GM19240 (cell line): ENCODE measurements around the gene ZSCAN18.

Source experiments
- DNase-seq: peaks from one replicate; pipeline ENCODE4 v3.0.0; 2011; ENCODE audit warnings: low spot score; ENCODE audit not compliant: insufficient read length

The ZSCAN18 gene

GRCh38 chr19:58086825-58087710 lies 11.0 kb downstream of the ZSCAN18 start:
- DNase-seq, result no peak

- no peak for DNase-seq
Observed at GRCh38 chr19:58085348-58085875, 12.6 kb downstream of the ZSCAN18 start.

DNA sequence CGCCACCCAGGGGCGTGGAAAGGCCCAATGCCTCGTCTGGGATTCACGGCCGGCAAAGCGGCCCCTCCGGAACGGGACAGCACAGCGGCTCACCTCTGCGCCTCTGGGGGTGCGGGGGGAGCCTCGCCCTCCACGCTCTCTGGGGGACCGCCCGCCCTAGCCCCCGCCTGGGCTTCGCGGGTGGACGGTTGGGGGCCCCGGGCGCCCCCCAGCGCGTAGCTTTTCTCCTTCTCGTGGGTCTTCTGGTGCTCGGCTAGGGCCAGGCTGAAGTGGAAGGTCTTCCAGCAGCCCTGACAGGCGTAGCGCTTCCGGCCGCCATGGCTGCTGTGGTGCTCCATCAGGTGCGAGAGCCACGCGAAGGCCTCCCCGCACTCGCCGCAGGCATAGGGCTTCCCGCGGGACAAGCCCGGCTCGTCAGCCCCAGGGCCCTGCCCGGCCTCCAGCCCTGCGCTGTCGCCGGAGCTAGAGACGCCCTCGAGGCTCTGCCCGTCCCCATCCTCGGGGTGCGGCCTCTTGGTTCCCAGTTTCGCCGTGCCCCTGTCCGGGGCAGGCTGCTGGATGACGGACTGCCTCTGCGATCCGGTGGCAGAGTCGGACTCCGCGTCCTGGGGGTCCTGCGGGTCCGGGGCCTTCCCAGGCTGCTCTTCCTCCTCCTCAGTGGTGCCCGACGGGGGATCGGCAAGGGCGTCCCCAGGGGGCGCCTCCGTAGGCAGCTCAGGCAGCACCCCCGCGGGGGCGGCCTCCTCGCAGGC lies 13.3 kb downstream of the ZSCAN18 start:
- DNase-seq, result no peak

GRCh38 chr19:58083021-58083420 lies 15.0 kb downstream of the ZSCAN18 start:
- no peak for DNase-seq

GRCh38 chr19:58079792-58080191 lies 18.2 kb downstream of the ZSCAN18 start:
- DNase-seq, result no peak

DNA sequence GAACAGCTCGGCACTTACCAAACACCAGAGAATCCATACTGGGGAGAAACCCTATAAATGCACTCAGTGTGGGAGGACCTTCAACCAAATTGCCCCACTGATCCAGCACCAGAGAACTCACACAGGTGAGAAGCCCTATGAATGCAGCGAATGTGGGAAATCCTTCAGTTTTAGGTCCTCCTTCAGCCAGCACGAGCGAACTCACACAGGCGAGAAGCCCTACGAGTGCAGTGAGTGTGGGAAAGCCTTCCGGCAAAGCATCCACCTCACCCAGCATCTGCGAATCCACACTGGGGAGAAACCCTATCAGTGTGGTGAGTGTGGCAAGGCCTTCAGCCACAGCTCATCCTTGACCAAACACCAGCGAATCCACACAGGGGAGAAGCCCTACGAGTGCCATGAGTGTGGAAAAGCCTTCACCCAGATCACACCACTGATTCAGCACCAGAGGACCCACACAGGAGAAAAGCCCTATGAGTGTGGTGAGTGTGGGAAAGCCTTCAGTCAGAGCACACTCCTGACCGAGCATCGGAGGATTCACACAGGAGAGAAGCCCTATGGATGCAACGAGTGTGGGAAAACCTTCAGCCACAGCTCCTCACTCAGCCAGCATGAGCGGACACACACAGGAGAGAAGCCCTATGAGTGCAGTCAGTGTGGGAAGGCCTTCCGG lies 30.7 kb downstream of the ZSCAN18 start:
- DNase-seq, result no peak

GRCh38 chr19:58063712-58064111 lies 34.3 kb downstream of the ZSCAN18 start:
- no peak for DNase-seq

GRCh38 chr19:58060231-58060630 lies 37.8 kb downstream of the ZSCAN18 start:
- no peak for DNase-seq

- no peak for DNase-seq
Observed at GRCh38 chr19:58059671-58060078, 38.4 kb downstream of the ZSCAN18 start.

GRCh38 chr19:58059003-58059670 lies 38.9 kb downstream of the ZSCAN18 start, which contains the start of gene ZNF135:
Gene ZNF135, plus strand, starts transcription at chr19:58059282. Its CDS starts 721 bp downstream, at chr19:58060003.
- no peak for DNase-seq

- no peak for DNase-seq
Observed at GRCh38 chr19:58058467-58058866, 39.6 kb downstream of the ZSCAN18 start.

GRCh38 chr19:58056861-58057260 lies 41.2 kb downstream of the ZSCAN18 start:
- DNase-seq, result no peak

- no peak for DNase-seq
Observed at GRCh38 chr19:58056261-58056660, 41.8 kb downstream of the ZSCAN18 start.

DNA sequence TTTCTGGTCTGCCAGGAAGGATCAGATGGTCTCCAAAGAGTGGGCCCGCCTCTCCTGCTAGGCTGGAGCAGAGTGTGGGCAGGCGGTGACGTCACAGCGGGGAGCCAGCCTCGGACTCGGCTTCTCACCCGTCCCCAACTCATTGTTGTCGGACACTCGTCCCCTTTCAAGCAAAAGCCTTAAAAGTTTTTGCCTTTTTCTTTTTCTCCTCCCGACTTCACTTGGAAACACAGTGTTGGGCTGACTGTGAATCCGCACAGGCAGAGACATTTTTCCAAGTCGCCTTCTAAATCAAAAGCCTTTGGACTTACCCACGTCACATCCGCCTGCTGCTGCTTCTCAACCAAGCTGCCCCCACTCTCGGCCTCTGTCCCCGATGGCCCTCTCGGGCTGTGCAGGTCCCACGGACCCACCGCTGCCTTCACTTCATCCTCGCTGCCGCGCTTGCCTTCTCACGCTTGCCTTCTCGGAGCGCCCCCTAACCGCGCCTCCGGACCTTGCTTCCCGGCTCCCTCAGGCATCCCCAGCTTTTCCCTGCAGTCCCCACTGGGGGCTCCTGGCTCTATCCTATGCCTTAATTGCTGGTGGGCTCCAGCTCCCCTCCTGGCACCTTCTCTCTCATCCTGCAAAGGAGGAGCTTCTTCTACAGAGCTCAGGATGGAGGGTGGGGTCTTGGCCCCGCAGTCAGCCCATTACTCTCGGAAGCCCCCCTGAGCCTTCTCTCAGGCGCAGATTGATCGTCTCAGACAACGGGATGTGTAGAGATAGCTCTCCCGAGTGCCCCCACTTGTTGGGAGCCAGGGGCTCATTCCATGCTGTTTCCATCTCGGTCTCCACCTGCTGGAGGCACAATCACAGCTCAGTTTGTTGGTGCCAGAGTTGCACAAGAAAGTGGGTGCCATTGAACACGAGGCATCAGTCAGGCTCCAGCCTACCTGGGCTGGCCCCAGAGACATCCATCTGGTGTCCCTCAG lies 42.8 kb downstream of the ZSCAN18 start:
- no peak for DNase-seq

GRCh38 chr19:58053480-58054156 lies 44.4 kb downstream of the ZSCAN18 start:
- DNase-seq, result no peak

DNA sequence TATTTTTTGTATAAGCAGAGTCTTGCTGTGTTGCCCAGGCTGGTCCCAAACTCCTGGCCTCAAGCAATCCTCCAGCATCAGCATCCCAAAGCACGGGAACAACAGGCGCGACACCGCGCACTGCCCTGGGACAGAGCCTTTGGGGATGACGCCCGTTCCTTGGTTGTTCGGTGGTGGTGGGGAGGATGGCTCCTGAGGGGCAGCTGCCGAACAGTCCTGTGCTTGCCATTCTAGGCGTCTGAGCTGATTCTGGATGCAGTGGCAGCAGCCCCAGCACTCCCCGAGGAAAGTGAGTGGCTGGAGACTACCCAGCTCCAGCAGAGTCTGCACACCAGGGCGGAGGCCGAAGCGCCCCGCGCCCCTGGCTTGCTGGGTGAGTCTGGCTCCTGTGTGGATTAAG lies 45.8 kb downstream of the ZSCAN18 start:
- DNase-seq, result no peak

DNA sequence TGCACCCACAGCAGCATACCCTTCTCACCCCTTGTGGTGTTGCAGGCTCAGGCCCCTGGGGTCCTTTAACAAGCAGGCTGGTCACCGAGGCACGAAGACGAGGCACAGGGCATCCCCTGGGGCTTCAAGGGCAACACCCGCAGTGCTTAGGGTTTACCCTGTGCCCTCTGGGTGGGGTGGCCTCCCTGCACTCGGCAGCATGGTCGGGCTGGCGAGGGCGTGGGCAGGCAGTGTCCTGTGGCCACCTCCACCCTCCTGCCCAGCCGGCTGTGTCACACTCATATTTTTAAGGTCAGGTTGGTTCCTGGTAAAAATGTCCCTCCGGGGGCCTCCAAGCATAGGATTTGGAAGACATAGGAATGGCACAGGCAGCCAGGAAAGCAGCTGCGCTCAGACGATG lies 50.4 kb downstream of the ZSCAN18 start:
- DNase-seq, result no peak

DNA sequence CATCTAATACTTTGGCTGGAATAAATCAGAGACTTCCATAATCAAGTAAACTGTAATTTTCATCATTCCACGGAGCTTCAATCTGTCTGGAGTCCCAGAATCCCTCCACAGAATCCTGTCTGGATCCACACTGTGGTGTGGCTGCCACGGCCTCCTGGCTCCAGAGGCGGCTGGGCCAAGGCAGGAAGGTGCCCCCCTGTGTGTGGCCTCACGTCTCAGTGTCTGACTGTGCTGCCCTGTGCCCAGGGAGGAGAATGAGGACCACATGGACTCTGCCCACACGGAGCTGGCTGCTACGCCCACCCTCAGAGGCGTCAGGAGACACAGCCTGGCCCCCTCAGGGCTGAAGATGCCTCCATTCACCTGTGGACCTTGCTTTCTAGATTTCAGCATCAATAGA lies 51.2 kb downstream of the ZSCAN18 start:
- DNase-seq, result no peak

DNA sequence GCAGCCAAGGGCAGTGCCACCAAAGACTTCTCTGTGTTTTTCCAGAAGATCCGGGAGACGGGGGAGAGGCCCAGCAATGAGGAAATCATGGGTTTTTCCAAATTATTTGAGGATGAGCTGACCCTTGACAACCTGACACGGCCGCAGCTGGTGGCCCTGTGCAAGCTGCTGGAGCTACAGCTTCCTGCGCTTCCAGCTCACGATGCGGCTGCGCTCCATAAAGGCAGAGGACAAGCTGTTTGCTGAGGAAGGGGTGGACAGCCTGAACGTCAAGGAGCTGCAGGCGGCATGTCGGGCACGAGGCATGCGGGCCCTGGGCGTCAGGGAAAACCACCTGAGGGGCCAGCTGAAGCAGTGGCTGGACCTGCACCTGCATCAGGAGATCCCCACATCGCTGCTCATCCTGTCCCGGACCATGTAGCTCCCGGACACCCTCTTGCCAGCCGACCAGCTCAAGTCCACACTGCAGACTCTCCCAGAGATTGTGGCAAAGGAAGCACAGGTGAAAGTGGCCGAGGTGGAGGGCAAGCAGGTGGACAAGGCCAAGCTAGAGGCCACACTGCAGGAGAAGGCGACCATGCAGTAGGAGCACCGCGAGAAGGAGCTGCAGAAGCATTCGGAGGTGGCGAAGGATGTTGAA lies 52.5 kb downstream of the ZSCAN18 start:
- DNase-seq, result no peak
